CD14-positive monocyte (primary cell): ENCODE measurements around the gene TJP1. TPM values are rescaled to one million over a fixed set of nuclear protein-coding genes. Genes with fewer than 3 reads are reported as not detected.

Experiments used
- DNase-seq, 3 donors: peaks; one replicate each; pipeline ENCODE4 v3.0.0-alpha.2; 2011 to 2022
- H2AFZ ChIP-seq: 2 replicates; pipeline ENCODE4 v1.6.0; 2012; ENCODE audit warnings: mild to moderate bottlenecking, low read depth, low read length, inconsistent platforms; ENCODE audit not compliant: insufficient read depth, poor library complexity, severe bottlenecking
- H3K27ac ChIP-seq, 2 donors: 1 replicate in 1 of 2; 2 replicates in 1 of 2; pipeline ENCODE4 v1.5.1; 2012 to 2013; ENCODE audit warnings: low read length in 2 of 2, control low read depth in 1 of 2, inconsistent platforms in 1 of 2, low read depth in 1 of 2, mild to moderate bottlenecking in 1 of 2
- H3K27me3 ChIP-seq, 2 donors: one replicate each; pipeline versions ENCODE4 v1.6.0 to v1.6.1; 2011 to 2013; ENCODE audit warnings: low read length in 2 of 2; ENCODE audit not compliant: control insufficient read depth in 2 of 2, insufficient read depth in 2 of 2
- H3K36me3 ChIP-seq, 2 donors: replicated peaks in 1 of 2; 1 replicate in 1 of 2; 2 replicates in 1 of 2; pipeline versions ENCODE4 v1.5.1 to v1.6.1; 2012 to 2013; ENCODE audit warnings: low read length in 2 of 2, control low read depth in 1 of 2, inconsistent platforms in 1 of 2, mild to moderate bottlenecking in 1 of 2; ENCODE audit not compliant: insufficient read depth in 2 of 2, control insufficient read depth in 1 of 2
- H3K4me1 ChIP-seq, 2 donors: 1 replicate in 1 of 2; 2 replicates in 1 of 2; pipeline versions ENCODE4 v1.5.1 to v1.6.1; 2012 to 2013; ENCODE audit warnings: low read length in 2 of 2, control low read depth in 1 of 2, inconsistent platforms in 1 of 2, mild to moderate bottlenecking in 1 of 2, moderate library complexity in 1 of 2; ENCODE audit not compliant: insufficient read depth in 2 of 2, control insufficient read depth in 1 of 2
- H3K4me2 ChIP-seq: replicated peaks from 2 replicates; pipeline ENCODE3; 2012; ENCODE audit warnings: low read length, moderate library complexity, mild to moderate bottlenecking; ENCODE audit not compliant: poor library complexity, severe bottlenecking; ENCODE audit errors: extremely low read depth
- H3K4me3 ChIP-seq, 3 experiments: fragments of 200-600 bp in 1 of 3; sonication (generic) in 1 of 3; replicated peaks in 1 of 3; 1 replicate in 2 of 3; 2 replicates in 1 of 3; pipeline ENCODE4 v1.5.1; 2011 to 2013; ENCODE audit warnings: low read length in 3 of 3, mild to moderate bottlenecking in 3 of 3, control low read depth in 2 of 3, low read depth in 2 of 3, inconsistent platforms in 1 of 3, moderate library complexity in 1 of 3
- H3K79me2 ChIP-seq: 2 replicates; pipeline ENCODE4 v1.6.0; 2012; ENCODE audit warnings: mild to moderate bottlenecking, control low read depth, inconsistent platforms, low read length, moderate library complexity; ENCODE audit not compliant: insufficient read depth
- H3K9ac ChIP-seq: 2 replicates; pipeline ENCODE4 v1.6.0; 2017; ENCODE audit warnings: low read length, mild to moderate bottlenecking; ENCODE audit not compliant: insufficient read depth, poor library complexity, severe bottlenecking
- H3K9me3 ChIP-seq, 2 donors: replicated peaks in 1 of 2; 1 replicate in 1 of 2; 2 replicates in 1 of 2; pipeline versions ENCODE4 v1.5.1 to v1.6.1; 2012 to 2013; ENCODE audit warnings: low read length in 2 of 2, control low read depth in 1 of 2; ENCODE audit not compliant: control insufficient read depth in 1 of 2, insufficient read depth in 1 of 2
- H4K20me1 ChIP-seq: 2 replicates; pipeline ENCODE4 v1.6.0; 2012; ENCODE audit warnings: mild to moderate bottlenecking, low read length, control low read depth, moderate library complexity; ENCODE audit not compliant: insufficient read depth
- H3K27ac Mint-ChIP-seq, 7 donors: one replicate each; pipeline ENCODE4 v1.8.0; 2020; ENCODE audit warnings: mild to moderate bottlenecking in 7 of 7, mixed read lengths in 7 of 7, moderate library complexity in 6 of 7, inconsistent platforms in 2 of 7
- H3K27me3 Mint-ChIP-seq, 3 donors: one replicate each; pipeline ENCODE4 v1.8.0; 2021 to 2022; ENCODE audit warnings: low read depth in 3 of 3, mild to moderate bottlenecking in 3 of 3, mixed read lengths in 3 of 3, moderate library complexity in 3 of 3, inconsistent platforms in 1 of 3
- H3K36me3 Mint-ChIP-seq, 2 donors: one replicate each; pipeline ENCODE4 v1.8.0; 2020; ENCODE audit warnings: mixed read lengths in 2 of 2, inconsistent platforms in 1 of 2, mild to moderate bottlenecking in 1 of 2
- H3K4me1 Mint-ChIP-seq: one replicate; pipeline ENCODE4 v1.8.0; 2020; ENCODE audit warnings: mild to moderate bottlenecking, mixed read lengths
- H3K4me3 Mint-ChIP-seq, 2 donors: one replicate each; pipeline ENCODE4 v1.8.0; 2020; ENCODE audit warnings: mild to moderate bottlenecking in 2 of 2, mixed read lengths in 2 of 2, moderate library complexity in 1 of 2
- H3K9me3 Mint-ChIP-seq, 7 donors: one replicate each; pipeline ENCODE4 v1.8.0; 2020 to 2022; ENCODE audit warnings: mixed read lengths in 7 of 7, mild to moderate bottlenecking in 6 of 7, moderate library complexity in 6 of 7, inconsistent platforms in 2 of 7
- CTCF ChIP-seq: fragments of 200-600 bp; IDR thresholded peaks from one replicate; pipeline ENCODE4 v1.8.0; 2022; ENCODE audit warnings: antibody characterized with exemption, mild to moderate bottlenecking
- WGBS: methylation state at CpG from one replicate; pipeline ENCODE4 v1.1.5; 2013; ENCODE audit warnings: missing lambda C conversion rate; ENCODE audit not compliant: insufficient coverage; 5-methylcytosine and 5-hydroxymethylcytosine counted together
- intact Hi-C, 2 donors: fragments of 100-400 bp; cut with micrococcal nuclease; formaldehyde crosslinking; loops; one replicate each; pipeline versions ENCODE4 v1.15.0 to v1.15.1; 2023
- polyA plus RNA-seq, 3 donors: library from polyadenylated mRNA; depleted of rRNA in 1 of 3; unstranded in 2 of 3; stranded (reverse) in 1 of 3; fragments of 300-500 nt in 2 of 3; fragments of >200 nt in 1 of 3; fragmentation: Illumina TruSeq in 2 of 3; gene quantifications; 1 replicate in 2 of 3; 2 replicates in 1 of 3; pipeline ENCODE4 v1.2.3, GENCODE V29; 2012 to 2021

Gene TJP1
- polyA plus RNA-seq, 3 donors, result not detected

- H3K27ac Mint-ChIP-seq, result no peak overlapping the region
- no peaks in the 10 kb centered on the region for H4K20me1 ChIP-seq
Observed at GRCh38 chr15:29787767-29788166, 34.5 kb downstream of the TJP1 start.

GRCh38 chr15:29785642-29786041 is 36.6 kb downstream of the TJP1 start:
- 100% methylated on average over 1 of the region's 1 CpG for WGBS
- H3K9me3 Mint-ChIP-seq, result peaks cover 0 to 1% (median 0%) of the 10 kb centered on the region in 7 donors
- H3K4me3 Mint-ChIP-seq, result no peak overlapping the region
- Histone ChIP-seq H3K4me2 (no peak overlapping the region), H3K79me2 (no peaks in the 10 kb centered on the region), H2AFZ (no peak overlapping the region), H3K9me3 (no peaks in the 10 kb centered on the region), H3K36me3 (no peaks in the 10 kb centered on the region), H3K4me1 (no peaks in the 10 kb centered on the region), H3K9ac (no peak overlapping the region), H3K27ac (no peak overlapping the region), H3K27me3 (no peaks in the 10 kb centered on the region), H3K4me3 (no peak overlapping the region), H4K20me1 (no peaks in the 10 kb centered on the region)
- H3K27me3 Mint-ChIP-seq, result peaks cover 4 to 10% (median 4%) of the 10 kb centered on the region in 3 donors
- DNase-seq, result no peak
- H3K36me3 Mint-ChIP-seq, result no peaks in the 10 kb centered on the region
- no peak for TF ChIP-seq CTCF
- H3K4me1 Mint-ChIP-seq, result no peaks in the 10 kb centered on the region
- no peak overlapping the region for H3K27ac Mint-ChIP-seq
- intact Hi-C loops, result no loop called here

More at GRCh38 chr15:29787767-29788166, 34.5 kb downstream of the TJP1 start:
- H3K27ac ChIP-seq, result no peak overlapping the region
- H3K79me2 ChIP-seq, result no peaks in the 10 kb centered on the region
- no peak overlapping the region for H3K9ac ChIP-seq
- intact Hi-C loops, result no loop called here
- no peaks in the 10 kb centered on the region for H3K36me3 ChIP-seq
- no peaks in the 10 kb centered on the region for H3K9me3 ChIP-seq
- no peak overlapping the region for H2AFZ ChIP-seq
- no peak overlapping the region for H3K4me2 ChIP-seq
- TF ChIP-seq CTCF, result no peak
- no peaks in the 10 kb centered on the region for H3K27me3 ChIP-seq
- Mint-ChIP-seq H3K4me3 (no peak overlapping the region), H3K4me1 (no peaks in the 10 kb centered on the region), H3K27me3 (peaks cover 1 to 10% (median 6%) of the 10 kb centered on the region in 3 donors), H3K9me3 (peaks cover 0 to 5% (median 0%) of the 10 kb centered on the region in 7 donors), H3K36me3 (no peaks in the 10 kb centered on the region)
- H3K4me3 ChIP-seq, result no peak overlapping the region
- DNase-seq, result no peak
- H3K4me1 ChIP-seq, result no peaks in the 10 kb centered on the region
